Measurements from ENCODE around the gene DDX10.

- TF ChIP-seq POLR2A (IDR thresholded peaks at IDR 0.05; ENCODE audit: low read length) (no peak), GATA1 (IDR thresholded peaks at IDR 0.05; ENCODE audit: low read depth, low read length) (no peak)
Observed at GRCh38 chr11:108618529-108618928, 46.3 kb upstream of the DDX10 start.

Data from erythroblast (primary cell).